ENCODE results near the gene REC114. TPM values are rescaled to one million over a fixed set of nuclear protein-coding genes. Genes with fewer than 3 reads are reported as not detected.

REC114 gene
- total RNA-seq, 2 donors from 2014 or later, result not detected

Other genes with a start within 250 kb of the REC114 start
- not detected for gene HCN4, start 74.2 kb upstream of the REC114 start, total RNA-seq
- 100 to 1,000 TPM; 164 to 189 TPM for gene NPTN, start 190.2 kb downstream of the REC114 start, total RNA-seq
- gene CD276, start 241.2 kb downstream of the REC114 start, total RNA-seq, result 100 to 1,000 TPM in 1 of 2 donors, 10 to 100 TPM in 1; 84.1 to 137 TPM